HCT116 (cell line): ENCODE measurements around the gene CCDC9. TPM values are rescaled to one million over a fixed set of nuclear protein-coding genes. Genes with fewer than 3 reads are reported as not detected.

ENCODE experiments used
- ATAC-seq: fragments of 200-7000 bp; cut with Tn5 transposase; 2 replicates; pipeline ENCODE4 v1.9.1; 2020; ENCODE audit warnings: mild to moderate bottlenecking, moderate library complexity
- BruUV-seq: library from RNA; stranded (reverse); fragments of 400-500 nt; replicated peaks from 2 replicates; lab custom pipeline; 2021; lab: Mats Ljungman, UMichigan
- CTCF ChIA-PET: fragments of 300-600 bp; sonication (Branson Sonifier 250); formaldehyde crosslinking; loops from one replicate; lab custom pipeline; 2021; ENCODE audit warnings: antibody characterized with exemption; lab: Charles Lee
- POLR2A ChIA-PET: fragments of 300-600, 350-600 bp; sonication (Branson Sonifier 250); formaldehyde crosslinking; loops from one replicate; lab custom pipeline; 2021; ENCODE audit warnings: antibody characterized with exemption; lab: Charles Lee
- RAD21 ChIA-PET, 2 experiments: fragments of 300-600 bp; sonication (Branson Sonifier 250); formaldehyde crosslinking; loops; one replicate each; lab custom pipeline; 2023; ENCODE audit warnings: low total read pairs in 2 of 2; ENCODE audit not compliant: uncharacterized antibody in 2 of 2, unreplicated experiment in 2 of 2, low non-redundant PET in 1 of 2; lab: Charles Lee
- DNase-seq: peaks from one replicate; pipeline ENCODE4 v3.0.0-alpha.2; 2010; ENCODE audit warnings: low read depth, low spot score
- H2AFZ ChIP-seq: fragments of 200-600 bp; shearing (Covaris generic), sonication (generic); 2 replicates; pipeline ENCODE4 v1.6.1; 2017; ENCODE audit warnings: low read depth, mixed run types, mixed read lengths, antibody characterized with exemption, low read length; ENCODE audit not compliant: poor library complexity, severe bottlenecking
- H3K27ac ChIP-seq: 2 replicates; pipeline ENCODE4 v1.5.1; 2012; ENCODE audit warnings: low read depth, low read length
- H3K27me3 ChIP-seq: fragments of 200-600 bp; sonication (generic); 2 replicates; pipeline ENCODE4 v1.6.1; 2016; ENCODE audit warnings: mixed run types, low read length, mixed read lengths; ENCODE audit not compliant: insufficient read depth
- H3K36me3 ChIP-seq, 2 experiments: fragments of 200-500 bp in 1 of 2; fragments of 200-600 bp in 1 of 2; sonication (Bioruptor generic) in 1 of 2; sonication (generic) in 1 of 2; 2 replicates each; pipeline versions ENCODE4 v1.5.1 to v1.6.1; 2014 to 2016; ENCODE audit warnings: low read length in 2 of 2, inconsistent platforms in 1 of 2, mixed read lengths in 1 of 2, mixed run types in 1 of 2; ENCODE audit not compliant: insufficient read depth in 2 of 2, control insufficient read depth in 1 of 2
- H3K4me1 ChIP-seq, 2 experiments: fragments of 200-600 bp in 1 of 2; sonication (generic) in 1 of 2; 2 replicates each; pipeline versions ENCODE4 v1.5.1 to v1.6.1; 2012 to 2017; ENCODE audit warnings: low read length in 2 of 2, inconsistent platforms in 1 of 2, mild to moderate bottlenecking in 1 of 2, mixed read lengths in 1 of 2, mixed run types in 1 of 2, moderate library complexity in 1 of 2; ENCODE audit not compliant: insufficient read depth in 2 of 2, control insufficient read depth in 1 of 2
- H3K4me2 ChIP-seq: fragments of 200-600 bp; sonication (generic); 2 replicates; pipeline ENCODE4 v1.6.1; 2017; ENCODE audit warnings: mixed run types, low read length, mixed read lengths
- H3K4me3 ChIP-seq, 2 experiments: fragments of 200-600 bp in 1 of 2; sonication (generic) in 1 of 2; replicated peaks in 1 of 2; 2 replicates each; pipeline ENCODE4 v1.5.1; 2011 to 2016; ENCODE audit warnings: low read length in 2 of 2, control low read depth in 1 of 2, low read depth in 1 of 2, mild to moderate bottlenecking in 1 of 2, mixed read lengths in 1 of 2, mixed run types in 1 of 2
- H3K79me2 ChIP-seq: fragments of 200-600 bp; sonication (generic); 2 replicates; pipeline ENCODE4 v1.6.1; 2017; ENCODE audit warnings: mild to moderate bottlenecking, mixed run types, low read length, moderate library complexity, mixed read lengths; ENCODE audit not compliant: insufficient read depth
- H3K9ac ChIP-seq: fragments of 200-600 bp; sonication (generic); 2 replicates; pipeline ENCODE4 v1.6.1; 2016; ENCODE audit warnings: low read length, mixed read lengths
- H3K9me2 ChIP-seq: fragments of 200-600 bp; sonication (generic), shearing (Covaris generic); 2 replicates; pipeline ENCODE4 v1.6.1; 2017; ENCODE audit warnings: mixed run types, mild to moderate bottlenecking, moderate library complexity; ENCODE audit not compliant: insufficient read depth
- H3K9me3 ChIP-seq, 2 experiments: fragments of 200-500 bp in 1 of 2; fragments of 200-600 bp in 1 of 2; sonication (Bioruptor generic) in 1 of 2; sonication (generic) in 1 of 2; 2 replicates each; pipeline ENCODE4 v1.6.1; 2014 to 2017; ENCODE audit warnings: low read length in 2 of 2, mixed read lengths in 2 of 2, inconsistent platforms in 1 of 2, low read depth in 1 of 2, mild to moderate bottlenecking in 1 of 2, mixed run types in 1 of 2, moderate library complexity in 1 of 2; ENCODE audit not compliant: control insufficient read depth in 1 of 2, insufficient read depth in 1 of 2
- H4K20me1 ChIP-seq: fragments of 200-600 bp; sonication (generic), shearing (Covaris generic); 2 replicates; pipeline ENCODE4 v1.6.1; 2017; ENCODE audit warnings: mixed run types, mild to moderate bottlenecking, moderate library complexity; ENCODE audit not compliant: insufficient read depth
- CTCF ChIP-seq, 3 experiments: fragments of 200-600 bp in 1 of 3; sonication (generic) in 1 of 3; IDR thresholded peaks in 2 of 3; conservative IDR thresholded peaks in 1 of 3; 2 replicates each; pipeline ENCODE4 v1.5.1; 2012 to 2017; ENCODE audit warnings: low read depth in 2 of 3, low read length in 2 of 3, antibody characterized with exemption in 1 of 3, borderline replicate concordance in 1 of 3, control low read depth in 1 of 3, mild to moderate bottlenecking in 1 of 3, mixed read lengths in 1 of 3, mixed run types in 1 of 3, moderate library complexity in 1 of 3; ENCODE audit not compliant: insufficient read depth in 1 of 3
- POLR2AphosphoS5 ChIP-seq: IDR thresholded peaks from 2 replicates; pipeline ENCODE4 v1.6.1; 2011; ENCODE audit warnings: mild to moderate bottlenecking, low read depth, low read length, moderate library complexity
- RAD21 ChIP-seq: IDR thresholded peaks from 2 replicates; pipeline ENCODE4 v1.6.1; 2012; ENCODE audit warnings: low read depth, mild to moderate bottlenecking
- SIN3A ChIP-seq: IDR thresholded peaks from 2 replicates; pipeline ENCODE4 v1.6.1; 2012; ENCODE audit warnings: low read depth
- SP1 ChIP-seq: IDR thresholded peaks from 2 replicates; pipeline ENCODE4 v1.6.1; 2012; ENCODE audit warnings: low read depth
- YY1 ChIP-seq: IDR thresholded peaks from 2 replicates; pipeline ENCODE4 v1.6.1; 2011; ENCODE audit warnings: low read length, low read depth, moderate library complexity, mild to moderate bottlenecking; ENCODE audit not compliant: insufficient replicate concordance; ENCODE audit errors: extremely low read depth
- ZBTB33 ChIP-seq: IDR thresholded peaks from 2 replicates; pipeline ENCODE4 v1.6.1; 2011; ENCODE audit warnings: mild to moderate bottlenecking, low read length, moderate library complexity; ENCODE audit not compliant: insufficient replicate concordance; ENCODE audit errors: extremely low read depth
- ZFX ChIP-seq: fragments of 450-650 bp; IDR thresholded peaks from 2 replicates; pipeline ENCODE4 v1.6.1; 2017
- intact Hi-C: fragments of 100-400 bp; cut with micrococcal nuclease; formaldehyde crosslinking; loops from 2 replicates; pipeline ENCODE4 v1.10.0; 2022
- total RNA-seq: library from RNA; stranded (reverse); gene quantifications from one replicate; pipeline ENCODE4 v1.2.1, GENCODE V29; 2021; ENCODE audit not compliant: unreplicated experiment

Gene CCDC9
- total RNA-seq, 1 experiment from 2014 or later, result 40.6 TPM

GRCh38 chr19:47210689-47211316 is 45.5 kb upstream of the CCDC9 start (continued):
- peak; percentile 78 to 81 (median 79) for TF ChIP-seq CTCF (IDR thresholded peaks at IDR 0.05 in 2 of 3, conservative IDR thresholded peaks at IDR 0.05 in 1 of 3; ENCODE audit: borderline replicate concordance in 1 of 3, insufficient read depth in 1 of 3, low read depth in 2 of 3, low read length in 2 of 3)
- peak; percentile 26; the same call in 1 of the 2 replicates for TF ChIP-seq SP1
- no peak for TF ChIP-seq YY1

- POLR2A ChIA-PET, result interaction anchor here (0.7 to 1.4 kb wide), 2 partner anchors 10 to 11 kb away, joined by 3 to 8 read pairs; no protein-coding TSS in a partner anchor
- H3K9me3 ChIP-seq, result no peaks in the 10 kb centered on the region
- TF ChIP-seq ZFX (no peak), RAD21 (no peak), POLR2AphosphoS5 (no peak), SIN3A (no peak), ZBTB33 (no peak)
- H2AFZ ChIP-seq, result no peak overlapping the region
- no peak overlapping the region for H3K27ac ChIP-seq
- H3K79me2 ChIP-seq, result no peaks in the 10 kb centered on the region
- H3K9me2 ChIP-seq, result no peaks in the 10 kb centered on the region
- no peak overlapping the region for H3K9ac ChIP-seq
- no peak for DNase-seq
- no peaks in the 10 kb centered on the region for H4K20me1 ChIP-seq
- intact Hi-C loops, result no loop called here
- no TSS peak for BruUV-seq
- ATAC-seq, result no peak
- peaks cover 0 to 10% of the 10 kb centered on the region in 2 experiments; a peak in 1 of 4 replicates for H3K36me3 ChIP-seq
- CTCF ChIA-PET, result no interaction called here
- no peak overlapping the region for H3K4me3 ChIP-seq
- H3K4me1 ChIP-seq, result peaks cover 0 to 4% of the 10 kb centered on the region in 2 experiments; a peak in 2 of 4 replicates
- RAD21 ChIA-PET, result no interaction called here
- no peaks in the 10 kb centered on the region for H3K27me3 ChIP-seq
- no peak overlapping the region for H3K4me2 ChIP-seq
Observed at GRCh38 chr19:47215581-47215980, 40.7 kb upstream of the CCDC9 start.
